Upper lobe of left lung (tissue), 4 donors: ENCODE results near the gene DLGAP1.

Experiments used
- CTCF ChIP-seq, 6 experiments: fragments of 450-650 bp in 4 of 6; fragments of 200-600 bp in 2 of 6; sonication (generic) in 2 of 6; IDR thresholded peaks; one replicate each; pipeline ENCODE4 v1.5.1; 2016 to 2019; ENCODE audit warnings: antibody characterized with exemption in 6 of 6
- EP300 ChIP-seq, 4 donors: sonication (generic); formaldehyde crosslinking; IDR thresholded peaks; one replicate each; pipeline ENCODE4 v1.5.1; 2017; ENCODE audit warnings: antibody characterized with exemption in 4 of 4, control low read depth in 2 of 4
- POLR2AphosphoS5 ChIP-seq, 2 donors: sonication (generic); formaldehyde crosslinking; IDR thresholded peaks; one replicate each; pipeline ENCODE4 v1.5.1; 2017; ENCODE audit warnings: antibody characterized with exemption in 2 of 2

- TF ChIP-seq POLR2AphosphoS5 (IDR thresholded peaks at IDR 0.05) = no peak
- TF ChIP-seq CTCF (IDR thresholded peaks at IDR 0.05) = no peak
- no peak for TF ChIP-seq EP300 (IDR thresholded peaks at IDR 0.05)
Observed at GRCh38 chr18:4119813-4120212, 335.3 kb downstream of the DLGAP1 start.
